HCT116 (cell line): Measurements from ENCODE around the gene NID2. TPM values are rescaled to one million over a fixed set of nuclear protein-coding genes. Genes with fewer than 3 reads are reported as not detected.

ENCODE experiments used
- ATAC-seq: fragments of 200-7000 bp; cut with Tn5 transposase; 2 replicates; pipeline ENCODE4 v1.9.1; 2020; ENCODE audit warnings: mild to moderate bottlenecking, moderate library complexity
- BruUV-seq: library from RNA; stranded (reverse); fragments of 400-500 nt; replicated peaks from 2 replicates; lab custom pipeline; 2021; lab: Mats Ljungman, UMichigan
- CTCF ChIA-PET: fragments of 300-600 bp; sonication (Branson Sonifier 250); formaldehyde crosslinking; loops from one replicate; lab custom pipeline; 2021; ENCODE audit warnings: antibody characterized with exemption; lab: Charles Lee
- POLR2A ChIA-PET: fragments of 300-600, 350-600 bp; sonication (Branson Sonifier 250); formaldehyde crosslinking; loops from one replicate; lab custom pipeline; 2021; ENCODE audit warnings: antibody characterized with exemption; lab: Charles Lee
- RAD21 ChIA-PET, 2 experiments: fragments of 300-600 bp; sonication (Branson Sonifier 250); formaldehyde crosslinking; loops; one replicate each; lab custom pipeline; 2023; ENCODE audit warnings: low total read pairs in 2 of 2; ENCODE audit not compliant: uncharacterized antibody in 2 of 2, unreplicated experiment in 2 of 2, low non-redundant PET in 1 of 2; lab: Charles Lee
- DNase-seq: peaks from one replicate; pipeline ENCODE4 v3.0.0-alpha.2; 2010; ENCODE audit warnings: low read depth, low spot score
- H2AFZ ChIP-seq: fragments of 200-600 bp; shearing (Covaris generic), sonication (generic); 2 replicates; pipeline ENCODE4 v1.6.1; 2017; ENCODE audit warnings: low read depth, mixed run types, mixed read lengths, antibody characterized with exemption, low read length; ENCODE audit not compliant: poor library complexity, severe bottlenecking
- H3K27ac ChIP-seq: 2 replicates; pipeline ENCODE4 v1.5.1; 2012; ENCODE audit warnings: low read depth, low read length
- H3K27me3 ChIP-seq: fragments of 200-600 bp; sonication (generic); 2 replicates; pipeline ENCODE4 v1.6.1; 2016; ENCODE audit warnings: mixed run types, low read length, mixed read lengths; ENCODE audit not compliant: insufficient read depth
- H3K36me3 ChIP-seq, 2 experiments: fragments of 200-500 bp in 1 of 2; fragments of 200-600 bp in 1 of 2; sonication (Bioruptor generic) in 1 of 2; sonication (generic) in 1 of 2; 2 replicates each; pipeline versions ENCODE4 v1.5.1 to v1.6.1; 2014 to 2016; ENCODE audit warnings: low read length in 2 of 2, inconsistent platforms in 1 of 2, mixed read lengths in 1 of 2, mixed run types in 1 of 2; ENCODE audit not compliant: insufficient read depth in 2 of 2, control insufficient read depth in 1 of 2
- H3K4me1 ChIP-seq, 2 experiments: fragments of 200-600 bp in 1 of 2; sonication (generic) in 1 of 2; 2 replicates each; pipeline versions ENCODE4 v1.5.1 to v1.6.1; 2012 to 2017; ENCODE audit warnings: low read length in 2 of 2, inconsistent platforms in 1 of 2, mild to moderate bottlenecking in 1 of 2, mixed read lengths in 1 of 2, mixed run types in 1 of 2, moderate library complexity in 1 of 2; ENCODE audit not compliant: insufficient read depth in 2 of 2, control insufficient read depth in 1 of 2
- H3K4me2 ChIP-seq: fragments of 200-600 bp; sonication (generic); 2 replicates; pipeline ENCODE4 v1.6.1; 2017; ENCODE audit warnings: mixed run types, low read length, mixed read lengths
- H3K4me3 ChIP-seq, 2 experiments: fragments of 200-600 bp in 1 of 2; sonication (generic) in 1 of 2; replicated peaks in 1 of 2; 2 replicates each; pipeline ENCODE4 v1.5.1; 2011 to 2016; ENCODE audit warnings: low read length in 2 of 2, control low read depth in 1 of 2, low read depth in 1 of 2, mild to moderate bottlenecking in 1 of 2, mixed read lengths in 1 of 2, mixed run types in 1 of 2
- H3K79me2 ChIP-seq: fragments of 200-600 bp; sonication (generic); 2 replicates; pipeline ENCODE4 v1.6.1; 2017; ENCODE audit warnings: mild to moderate bottlenecking, mixed run types, low read length, moderate library complexity, mixed read lengths; ENCODE audit not compliant: insufficient read depth
- H3K9ac ChIP-seq: fragments of 200-600 bp; sonication (generic); 2 replicates; pipeline ENCODE4 v1.6.1; 2016; ENCODE audit warnings: low read length, mixed read lengths
- H3K9me2 ChIP-seq: fragments of 200-600 bp; sonication (generic), shearing (Covaris generic); 2 replicates; pipeline ENCODE4 v1.6.1; 2017; ENCODE audit warnings: mixed run types, mild to moderate bottlenecking, moderate library complexity; ENCODE audit not compliant: insufficient read depth
- H3K9me3 ChIP-seq, 2 experiments: fragments of 200-500 bp in 1 of 2; fragments of 200-600 bp in 1 of 2; sonication (Bioruptor generic) in 1 of 2; sonication (generic) in 1 of 2; 2 replicates each; pipeline ENCODE4 v1.6.1; 2014 to 2017; ENCODE audit warnings: low read length in 2 of 2, mixed read lengths in 2 of 2, inconsistent platforms in 1 of 2, low read depth in 1 of 2, mild to moderate bottlenecking in 1 of 2, mixed run types in 1 of 2, moderate library complexity in 1 of 2; ENCODE audit not compliant: control insufficient read depth in 1 of 2, insufficient read depth in 1 of 2
- H4K20me1 ChIP-seq: fragments of 200-600 bp; sonication (generic), shearing (Covaris generic); 2 replicates; pipeline ENCODE4 v1.6.1; 2017; ENCODE audit warnings: mixed run types, mild to moderate bottlenecking, moderate library complexity; ENCODE audit not compliant: insufficient read depth
- EZH2 ChIP-seq: fragments of 200-600 bp; sonication (generic); IDR thresholded peaks from 2 replicates; pipeline ENCODE4 v1.6.1; 2017; ENCODE audit warnings: antibody characterized with exemption, mixed run types
- POLR2AphosphoS5 ChIP-seq: IDR thresholded peaks from 2 replicates; pipeline ENCODE4 v1.6.1; 2011; ENCODE audit warnings: mild to moderate bottlenecking, low read depth, low read length, moderate library complexity
- RAD21 ChIP-seq: IDR thresholded peaks from 2 replicates; pipeline ENCODE4 v1.6.1; 2012; ENCODE audit warnings: low read depth, mild to moderate bottlenecking
- SRF ChIP-seq: IDR thresholded peaks from 2 replicates; pipeline ENCODE4 v1.6.1; 2012; ENCODE audit warnings: low read depth
- YY1 ChIP-seq: IDR thresholded peaks from 2 replicates; pipeline ENCODE4 v1.6.1; 2011; ENCODE audit warnings: low read length, low read depth, moderate library complexity, mild to moderate bottlenecking; ENCODE audit not compliant: insufficient replicate concordance; ENCODE audit errors: extremely low read depth
- intact Hi-C: fragments of 100-400 bp; cut with micrococcal nuclease; formaldehyde crosslinking; loops from 2 replicates; pipeline ENCODE4 v1.10.0; 2022
- total RNA-seq: library from RNA; stranded (reverse); gene quantifications from one replicate; pipeline ENCODE4 v1.2.1, GENCODE V29; 2021; ENCODE audit not compliant: unreplicated experiment
- TF ChIP-seq, protein P1 (sequence below), 3 experiments: fragments of 200-600 bp in 1 of 3; sonication (generic) in 1 of 3; IDR thresholded peaks in 2 of 3; conservative IDR thresholded peaks in 1 of 3; 2 replicates each; pipeline ENCODE4 v1.5.1; 2012 to 2017; ENCODE audit warnings: low read depth in 2 of 3, low read length in 2 of 3, antibody characterized with exemption in 1 of 3, borderline replicate concordance in 1 of 3, control low read depth in 1 of 3, mild to moderate bottlenecking in 1 of 3, mixed read lengths in 1 of 3, mixed run types in 1 of 3, moderate library complexity in 1 of 3; ENCODE audit not compliant: insufficient read depth in 1 of 3
- TF ChIP-seq, protein P2 (sequence below): IDR thresholded peaks from 2 replicates; pipeline ENCODE4 v1.6.1; 2012; ENCODE audit warnings: low read depth

NID2 gene
- total RNA-seq, 1 experiment from 2014 or later = 0.84 TPM

DNA sequence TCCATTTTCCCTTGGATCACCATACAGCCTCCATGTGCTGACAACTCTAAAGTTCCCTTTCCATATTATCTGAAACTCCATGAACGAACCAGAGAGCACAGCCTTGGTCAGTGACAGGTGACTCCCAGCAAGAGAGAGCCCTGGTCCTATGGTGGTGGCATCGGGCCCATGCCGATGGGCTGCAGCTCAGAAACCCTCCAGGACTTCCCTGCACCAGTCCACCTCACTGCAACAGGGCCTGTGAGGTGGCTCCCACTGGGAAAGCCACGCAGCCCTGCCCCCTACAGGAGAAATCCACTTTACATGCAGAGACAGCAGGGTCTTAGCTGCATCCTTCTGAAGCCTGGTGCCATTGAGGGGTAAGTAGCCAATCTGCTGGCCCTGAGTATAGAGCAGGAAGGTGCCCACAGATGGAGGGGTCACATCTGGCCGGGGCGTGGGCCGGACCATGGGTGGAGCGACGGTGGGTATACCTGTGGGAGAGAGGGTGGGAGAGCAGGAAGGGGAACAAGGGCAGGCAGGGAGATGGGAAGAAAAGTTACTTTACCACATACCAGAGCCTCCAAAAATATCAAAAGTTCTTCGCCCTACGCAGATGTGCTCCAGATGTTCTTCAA is 54.8 kb downstream of the NID2 start:
- H3K9ac ChIP-seq = no peak overlapping the region
- H3K27ac ChIP-seq = no peak overlapping the region
- H3K79me2 ChIP-seq = no peaks in the 10 kb centered on the region
- H3K4me1 ChIP-seq = no peaks in the 10 kb centered on the region
- ChIA-PET RAD21 (interaction anchor here in 1 of 2 experiments (1.1 kb wide), 1 partner anchor 73 kb away, joined by 5 read pairs; no protein-coding TSS in a partner anchor), CTCF (interaction anchor here (0.7 to 1.1 kb wide), 2 partner anchors 19 to 35 kb away, joined by 3 read pairs; no protein-coding TSS in a partner anchor), POLR2A (no interaction called here)
- no peak overlapping the region for H2AFZ ChIP-seq
- H3K4me3 ChIP-seq = no peak overlapping the region
- no peak for DNase-seq
- H3K9me2 ChIP-seq = no peaks in the 10 kb centered on the region
- intact Hi-C loops = no loop called here
- TF ChIP-seq SRF (no peak), YY1 (no peak), RAD21 (peak; percentile 14; the same call in 1 of the 2 replicates), EZH2 (no peak), POLR2AphosphoS5 (no peak)
- TF ChIP-seq, protein P1, sequence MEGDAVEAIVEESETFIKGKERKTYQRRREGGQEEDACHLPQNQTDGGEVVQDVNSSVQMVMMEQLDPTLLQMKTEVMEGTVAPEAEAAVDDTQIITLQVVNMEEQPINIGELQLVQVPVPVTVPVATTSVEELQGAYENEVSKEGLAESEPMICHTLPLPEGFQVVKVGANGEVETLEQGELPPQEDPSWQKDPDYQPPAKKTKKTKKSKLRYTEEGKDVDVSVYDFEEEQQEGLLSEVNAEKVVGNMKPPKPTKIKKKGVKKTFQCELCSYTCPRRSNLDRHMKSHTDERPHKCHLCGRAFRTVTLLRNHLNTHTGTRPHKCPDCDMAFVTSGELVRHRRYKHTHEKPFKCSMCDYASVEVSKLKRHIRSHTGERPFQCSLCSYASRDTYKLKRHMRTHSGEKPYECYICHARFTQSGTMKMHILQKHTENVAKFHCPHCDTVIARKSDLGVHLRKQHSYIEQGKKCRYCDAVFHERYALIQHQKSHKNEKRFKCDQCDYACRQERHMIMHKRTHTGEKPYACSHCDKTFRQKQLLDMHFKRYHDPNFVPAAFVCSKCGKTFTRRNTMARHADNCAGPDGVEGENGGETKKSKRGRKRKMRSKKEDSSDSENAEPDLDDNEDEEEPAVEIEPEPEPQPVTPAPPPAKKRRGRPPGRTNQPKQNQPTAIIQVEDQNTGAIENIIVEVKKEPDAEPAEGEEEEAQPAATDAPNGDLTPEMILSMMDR (IDR thresholded peaks at IDR 0.05 in 2 of 3, conservative IDR thresholded peaks at IDR 0.05 in 1 of 3; ENCODE audit: borderline replicate concordance in 1 of 3, insufficient read depth in 1 of 3, low read depth in 2 of 3, low read length in 2 of 3) = peak in 2 of 3 experiments; percentile 50 to 52; a peak in 4 of 6 replicates
- TF ChIP-seq, protein P2, sequence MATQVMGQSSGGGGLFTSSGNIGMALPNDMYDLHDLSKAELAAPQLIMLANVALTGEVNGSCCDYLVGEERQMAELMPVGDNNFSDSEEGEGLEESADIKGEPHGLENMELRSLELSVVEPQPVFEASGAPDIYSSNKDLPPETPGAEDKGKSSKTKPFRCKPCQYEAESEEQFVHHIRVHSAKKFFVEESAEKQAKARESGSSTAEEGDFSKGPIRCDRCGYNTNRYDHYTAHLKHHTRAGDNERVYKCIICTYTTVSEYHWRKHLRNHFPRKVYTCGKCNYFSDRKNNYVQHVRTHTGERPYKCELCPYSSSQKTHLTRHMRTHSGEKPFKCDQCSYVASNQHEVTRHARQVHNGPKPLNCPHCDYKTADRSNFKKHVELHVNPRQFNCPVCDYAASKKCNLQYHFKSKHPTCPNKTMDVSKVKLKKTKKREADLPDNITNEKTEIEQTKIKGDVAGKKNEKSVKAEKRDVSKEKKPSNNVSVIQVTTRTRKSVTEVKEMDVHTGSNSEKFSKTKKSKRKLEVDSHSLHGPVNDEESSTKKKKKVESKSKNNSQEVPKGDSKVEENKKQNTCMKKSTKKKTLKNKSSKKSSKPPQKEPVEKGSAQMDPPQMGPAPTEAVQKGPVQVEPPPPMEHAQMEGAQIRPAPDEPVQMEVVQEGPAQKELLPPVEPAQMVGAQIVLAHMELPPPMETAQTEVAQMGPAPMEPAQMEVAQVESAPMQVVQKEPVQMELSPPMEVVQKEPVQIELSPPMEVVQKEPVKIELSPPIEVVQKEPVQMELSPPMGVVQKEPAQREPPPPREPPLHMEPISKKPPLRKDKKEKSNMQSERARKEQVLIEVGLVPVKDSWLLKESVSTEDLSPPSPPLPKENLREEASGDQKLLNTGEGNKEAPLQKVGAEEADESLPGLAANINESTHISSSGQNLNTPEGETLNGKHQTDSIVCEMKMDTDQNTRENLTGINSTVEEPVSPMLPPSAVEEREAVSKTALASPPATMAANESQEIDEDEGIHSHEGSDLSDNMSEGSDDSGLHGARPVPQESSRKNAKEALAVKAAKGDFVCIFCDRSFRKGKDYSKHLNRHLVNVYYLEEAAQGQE = no peak
- H4K20me1 ChIP-seq = no peaks in the 10 kb centered on the region
- BruUV-seq = no TSS peak
- H3K27me3 ChIP-seq = peaks cover 6% of the 10 kb centered on the region; the same call in 1 of the 2 replicates
- no peaks in the 10 kb centered on the region for H3K9me3 ChIP-seq
- peaks cover 11 to 26% of the 10 kb centered on the region in 2 experiments; a peak in 3 of 4 replicates for H3K36me3 ChIP-seq
- no peak overlapping the region for H3K4me2 ChIP-seq
- peak; percentile 76 for ATAC-seq
